Lower leg skin (tissue), 3 donors: ENCODE measurements around the gene FEN1.

Source experiments
- POLR2A ChIP-seq, 2 donors: fragments of 450-650 bp; IDR thresholded peaks; one replicate each; pipeline ENCODE4 v1.6.1; 2016 to 2017; ENCODE audit warnings: antibody characterized with exemption in 2 of 2, mild to moderate bottlenecking in 1 of 2, moderate library complexity in 1 of 2
- TF ChIP-seq, protein P1 (sequence below), 3 donors: fragments of 450-650 bp; IDR thresholded peaks; one replicate each; pipeline ENCODE4 v1.5.1; 2016; ENCODE audit warnings: antibody characterized with exemption in 3 of 3, mild to moderate bottlenecking in 3 of 3, moderate library complexity in 2 of 3

DNA sequence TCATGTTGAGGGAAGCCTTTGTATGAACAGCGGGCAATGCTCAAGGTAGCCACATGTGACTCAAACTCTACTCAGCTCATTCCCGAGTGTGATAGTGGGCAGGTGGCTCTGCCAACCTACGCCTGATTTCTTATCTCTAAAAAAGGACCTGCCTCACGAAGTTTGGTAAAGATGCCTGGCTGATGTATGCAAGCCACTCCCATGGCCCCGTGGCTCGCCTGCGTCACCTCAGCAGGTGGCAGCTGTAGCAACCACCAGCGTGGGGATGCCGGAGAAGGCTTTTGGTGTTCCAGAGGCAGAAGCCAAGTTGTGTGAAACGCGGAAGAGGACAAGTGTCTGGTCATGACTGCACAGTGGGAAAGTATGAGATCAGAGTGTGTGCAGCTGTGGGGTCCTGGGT is 40.8 kb downstream of the FEN1 start:
- TF ChIP-seq, protein P1, sequence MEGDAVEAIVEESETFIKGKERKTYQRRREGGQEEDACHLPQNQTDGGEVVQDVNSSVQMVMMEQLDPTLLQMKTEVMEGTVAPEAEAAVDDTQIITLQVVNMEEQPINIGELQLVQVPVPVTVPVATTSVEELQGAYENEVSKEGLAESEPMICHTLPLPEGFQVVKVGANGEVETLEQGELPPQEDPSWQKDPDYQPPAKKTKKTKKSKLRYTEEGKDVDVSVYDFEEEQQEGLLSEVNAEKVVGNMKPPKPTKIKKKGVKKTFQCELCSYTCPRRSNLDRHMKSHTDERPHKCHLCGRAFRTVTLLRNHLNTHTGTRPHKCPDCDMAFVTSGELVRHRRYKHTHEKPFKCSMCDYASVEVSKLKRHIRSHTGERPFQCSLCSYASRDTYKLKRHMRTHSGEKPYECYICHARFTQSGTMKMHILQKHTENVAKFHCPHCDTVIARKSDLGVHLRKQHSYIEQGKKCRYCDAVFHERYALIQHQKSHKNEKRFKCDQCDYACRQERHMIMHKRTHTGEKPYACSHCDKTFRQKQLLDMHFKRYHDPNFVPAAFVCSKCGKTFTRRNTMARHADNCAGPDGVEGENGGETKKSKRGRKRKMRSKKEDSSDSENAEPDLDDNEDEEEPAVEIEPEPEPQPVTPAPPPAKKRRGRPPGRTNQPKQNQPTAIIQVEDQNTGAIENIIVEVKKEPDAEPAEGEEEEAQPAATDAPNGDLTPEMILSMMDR (IDR thresholded peaks at IDR 0.05) = no peak
- TF ChIP-seq POLR2A (IDR thresholded peaks at IDR 0.05) = no peak
